Measurements from ENCODE around the gene PDZD11.

The PDZD11 gene

DNA sequence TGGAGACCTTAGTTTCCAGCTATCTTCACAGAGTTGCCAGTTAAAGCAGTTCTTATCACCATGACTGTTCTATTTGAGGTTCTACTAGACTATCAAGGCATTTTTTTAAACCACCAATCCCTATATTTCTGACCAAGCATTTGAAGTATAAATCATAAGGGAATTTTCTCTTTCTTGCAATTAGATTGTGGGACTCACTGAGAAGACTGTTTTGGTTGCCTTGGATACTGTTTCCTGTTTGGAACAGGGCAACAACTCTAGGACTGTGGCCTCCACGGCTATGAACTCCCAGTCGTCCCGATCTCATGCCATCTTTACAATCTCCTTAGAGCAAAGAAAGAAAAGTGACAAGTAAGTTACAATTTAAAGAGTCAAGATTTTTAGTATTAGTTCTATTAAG, 12.0 kb upstream of the PDZD11 start (continued):
- TF ChIP-seq, protein P1, sequence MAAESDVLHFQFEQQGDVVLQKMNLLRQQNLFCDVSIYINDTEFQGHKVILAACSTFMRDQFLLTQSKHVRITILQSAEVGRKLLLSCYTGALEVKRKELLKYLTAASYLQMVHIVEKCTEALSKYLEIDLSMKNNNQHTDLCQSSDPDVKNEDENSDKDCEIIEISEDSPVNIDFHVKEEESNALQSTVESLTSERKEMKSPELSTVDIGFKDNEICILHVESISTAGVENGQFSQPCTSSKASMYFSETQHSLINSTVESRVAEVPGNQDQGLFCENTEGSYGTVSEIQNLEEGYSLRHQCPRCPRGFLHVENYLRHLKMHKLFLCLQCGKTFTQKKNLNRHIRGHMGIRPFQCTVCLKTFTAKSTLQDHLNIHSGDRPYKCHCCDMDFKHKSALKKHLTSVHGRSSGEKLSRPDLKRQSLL (tag by site-specific recombination; IDR thresholded peaks at IDR 0.05): no peak
- TF ChIP-seq ZNF354C (tag by site-specific recombination; IDR thresholded peaks at IDR 0.05; ENCODE audit: borderline replicate concordance, low read depth) (no peak), ZNF792 (tag by site-specific recombination; IDR thresholded peaks at IDR 0.05) (no peak), ZNF777 (tag by site-specific recombination; IDR thresholded peaks at IDR 0.05; ENCODE audit: borderline replicate concordance) (no peak)

DNA sequence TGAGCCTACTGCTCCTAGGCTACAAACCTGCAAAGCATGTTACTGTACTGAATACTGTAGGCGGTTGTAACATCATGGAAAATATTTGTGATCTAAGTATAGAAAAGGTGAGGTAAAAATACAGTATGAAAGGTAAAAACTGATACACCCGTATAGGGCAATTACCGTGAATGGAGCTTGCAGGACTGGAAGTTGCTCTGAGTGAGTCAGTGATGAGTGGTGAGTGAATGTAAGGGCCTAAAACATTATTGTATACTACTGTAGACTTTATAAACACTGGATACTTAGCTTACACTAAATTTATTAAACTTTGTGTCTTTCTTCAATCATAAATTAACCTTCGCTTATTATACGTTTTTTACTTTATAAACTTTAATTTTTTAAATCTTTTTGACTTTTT, 3.9 kb upstream of the PDZD11 start:
- CTCF ChIA-PET: interaction anchor here (0.6 to 0.7 kb wide), 2 partner anchors 91 to 261 kb away, joined by 3 read pairs; no protein-coding TSS in a partner anchor
- POLR2A ChIA-PET: no interaction called here
- TF ChIP-seq HOXD13 (CRISPR knock-in tag; IDR thresholded peaks at IDR 0.05; ENCODE audit: borderline replicate concordance) (no peak), ZNF266 (tag by site-specific recombination; IDR thresholded peaks at IDR 0.05; ENCODE audit: low read depth) (no peak), ZNF654 (tag by site-specific recombination; IDR thresholded peaks at IDR 0.05; ENCODE audit: low read depth) (no peak), ZNF747 (tag by site-specific recombination; IDR thresholded peaks at IDR 0.05) (no peak), ZFP3 (tag by site-specific recombination; IDR thresholded peaks at IDR 0.05; ENCODE audit: low read depth) (no peak), ZNF112 (tag by site-specific recombination; IDR thresholded peaks at IDR 0.05) (no peak), ZNF202 (tag by site-specific recombination; IDR thresholded peaks at IDR 0.05; ENCODE audit: borderline replicate concordance) (no peak), KLF16 (tag by site-specific recombination; IDR thresholded peaks at IDR 0.05) (no peak), ZNF660 (tag by site-specific recombination; IDR thresholded peaks at IDR 0.05) (no peak), ZSCAN30 (tag by site-specific recombination; IDR thresholded peaks at IDR 0.05) (no peak), ZBTB8A (tag by site-specific recombination; IDR thresholded peaks at IDR 0.05) (no peak), YY2 (tag by site-specific recombination; IDR thresholded peaks at IDR 0.05) (no peak), SP3 (tag by site-specific recombination; IDR thresholded peaks at IDR 0.05) (no peak), YY1 (tag by site-specific recombination; IDR thresholded peaks at IDR 0.05) (no peak), KLF10 (tag by site-specific recombination; IDR thresholded peaks at IDR 0.05) (no peak)
- TF ChIP-seq, protein P2, sequence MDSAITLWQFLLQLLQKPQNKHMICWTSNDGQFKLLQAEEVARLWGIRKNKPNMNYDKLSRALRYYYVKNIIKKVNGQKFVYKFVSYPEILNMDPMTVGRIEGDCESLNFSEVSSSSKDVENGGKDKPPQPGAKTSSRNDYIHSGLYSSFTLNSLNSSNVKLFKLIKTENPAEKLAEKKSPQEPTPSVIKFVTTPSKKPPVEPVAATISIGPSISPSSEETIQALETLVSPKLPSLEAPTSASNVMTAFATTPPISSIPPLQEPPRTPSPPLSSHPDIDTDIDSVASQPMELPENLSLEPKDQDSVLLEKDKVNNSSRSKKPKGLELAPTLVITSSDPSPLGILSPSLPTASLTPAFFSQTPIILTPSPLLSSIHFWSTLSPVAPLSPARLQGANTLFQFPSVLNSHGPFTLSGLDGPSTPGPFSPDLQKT (IDR thresholded peaks at IDR 0.05; ENCODE audit: borderline replicate concordance, low read depth, low read length): no peak
- Histone ChIP-seq H3K9me3 (ENCODE audit: control insufficient read depth, insufficient read depth, low read depth, low read length) (no peaks in the 10 kb centered on the region; the same call in 1 of the 2 replicates), H3K36me3 (ENCODE audit: control insufficient read depth in 2 of 2, insufficient read depth in 1 of 2, low read length in 2 of 2) (peaks cover 44% of the 10 kb centered on the region in 2 experiments), H3K4me1 (ENCODE audit: control insufficient read depth, insufficient read depth, low read length) (peaks cover 7% of the 10 kb centered on the region; the same call in 1 of the 2 replicates), H3K27ac (ENCODE audit: extremely low read depth, low read depth, low read length) (no peak overlapping the region), H3K4me3 (ENCODE audit: low read depth, low read length) (no peak overlapping the region)

DNA sequence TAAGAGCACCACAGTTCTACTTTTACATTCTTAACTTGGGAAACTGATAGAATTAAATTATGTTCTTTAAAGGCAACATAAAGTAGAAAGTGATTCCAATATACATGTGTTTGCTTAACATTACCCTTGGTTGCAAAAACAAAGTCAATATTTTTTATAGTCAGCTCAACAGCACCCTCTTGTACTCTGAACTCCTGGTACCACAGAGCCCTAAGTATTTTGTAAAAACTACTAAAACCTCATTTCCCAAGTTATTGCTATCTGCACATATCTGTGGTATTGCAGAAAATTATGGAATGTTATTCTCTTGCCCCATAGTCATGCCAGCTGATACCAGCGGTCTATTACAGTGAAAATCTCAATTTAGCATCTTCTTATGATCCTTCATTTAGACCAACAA, 3.1 kb upstream of the PDZD11 start:
- Histone ChIP-seq H3K36me3 (ENCODE audit: control insufficient read depth in 2 of 2, insufficient read depth in 1 of 2, low read length in 2 of 2) (peaks cover 37 to 45% of the 10 kb centered on the region in 2 experiments), H3K4me3 (ENCODE audit: low read depth, low read length) (no peak overlapping the region), H3K9me3 (ENCODE audit: control insufficient read depth, insufficient read depth, low read depth, low read length) (no peaks in the 10 kb centered on the region; the same call in 1 of the 2 replicates), H3K4me1 (ENCODE audit: control insufficient read depth, insufficient read depth, low read length) (peaks cover 7% of the 10 kb centered on the region; the same call in 1 of the 2 replicates), H3K27ac (ENCODE audit: extremely low read depth, low read depth, low read length) (no peak overlapping the region)
- POLR2A ChIA-PET: no interaction called here
- CTCF ChIA-PET: interaction anchor here (0.7 to 1.1 kb wide), 2 partner anchors 259 to 262 kb away, joined by 3 read pairs; no protein-coding TSS in a partner anchor
- TF ChIP-seq ZNF830 (tag by site-specific recombination; IDR thresholded peaks at IDR 0.05; ENCODE audit: low read depth): no peak
- no peak for TF ChIP-seq YY2 (tag by site-specific recombination; IDR thresholded peaks at IDR 0.05)
- TF ChIP-seq ZNF23 (tag by site-specific recombination; IDR thresholded peaks at IDR 0.05; ENCODE audit: borderline replicate concordance): no peak
- TF ChIP-seq ZSCAN30 (tag by site-specific recombination; IDR thresholded peaks at IDR 0.05): no peak
- TF ChIP-seq, protein P3, sequence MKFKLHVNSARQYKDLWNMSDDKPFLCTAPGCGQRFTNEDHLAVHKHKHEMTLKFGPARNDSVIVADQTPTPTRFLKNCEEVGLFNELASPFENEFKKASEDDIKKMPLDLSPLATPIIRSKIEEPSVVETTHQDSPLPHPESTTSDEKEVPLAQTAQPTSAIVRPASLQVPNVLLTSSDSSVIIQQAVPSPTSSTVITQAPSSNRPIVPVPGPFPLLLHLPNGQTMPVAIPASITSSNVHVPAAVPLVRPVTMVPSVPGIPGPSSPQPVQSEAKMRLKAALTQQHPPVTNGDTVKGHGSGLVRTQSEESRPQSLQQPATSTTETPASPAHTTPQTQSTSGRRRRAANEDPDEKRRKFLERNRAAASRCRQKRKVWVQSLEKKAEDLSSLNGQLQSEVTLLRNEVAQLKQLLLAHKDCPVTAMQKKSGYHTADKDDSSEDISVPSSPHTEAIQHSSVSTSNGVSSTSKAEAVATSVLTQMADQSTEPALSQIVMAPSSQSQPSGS (tag by site-specific recombination; IDR thresholded peaks at IDR 0.05; ENCODE audit: low read depth): no peak
- TF ChIP-seq ZSCAN16 (tag by site-specific recombination; IDR thresholded peaks at IDR 0.05): no peak
- no peak for TF ChIP-seq ZNF239 (tag by site-specific recombination; IDR thresholded peaks at IDR 0.05)
- no peak for TF ChIP-seq ZNF544 (tag by site-specific recombination; IDR thresholded peaks at IDR 0.05)
- TF ChIP-seq ZBTB21 (tag by site-specific recombination; IDR thresholded peaks at IDR 0.05): no peak
- TF ChIP-seq IKZF3 (tag by site-specific recombination; IDR thresholded peaks at IDR 0.05): no peak
- TF ChIP-seq ZNF701 (tag by site-specific recombination; IDR thresholded peaks at IDR 0.05): no peak
- TF ChIP-seq ZNF133 (tag by site-specific recombination; IDR thresholded peaks at IDR 0.05): no peak
- no peak for TF ChIP-seq ZNF426 (tag by site-specific recombination; IDR thresholded peaks at IDR 0.05)
- TF ChIP-seq ZNF214 (tag by site-specific recombination; IDR thresholded peaks at IDR 0.05; ENCODE audit: borderline replicate concordance): no peak
